EL (cell line): ENCODE data around the gene GAS5.
"Not testable (repeated sequence)": the region's sequence is repeated elsewhere in the genome, so short reads cannot be mapped to it uniquely, and the experiment has no call there.

Experiments
- DNase-seq: peaks from one replicate; pipeline ENCODE4 v3.0.0-alpha.2; 2016

The GAS5 gene

GRCh38 chr1:173867753-173868265 lies at the start of gene GAS5:
TSS of gene GAS5 (minus strand) at chr1:173867989.
- DNase-seq = peak; percentile 100

GRCh38 chr1:173917149-173917548 lies 49.4 kb upstream of the GAS5 start, which contains the start of gene SERPINC1:
TSS of gene SERPINC1 (minus strand) at chr1:173917327. CDS start at chr1:173917259, 68 bp downstream.
- DNase-seq = no peak

GRCh38 chr1:173916667-173917066 lies 48.9 kb upstream of the GAS5 start:
- DNase-seq = no peak

GRCh38 chr1:173915596-173915995 lies 47.8 kb upstream of the GAS5 start:
- DNase-seq = no peak

GRCh38 chr1:173914366-173914871 lies 46.6 kb upstream of the GAS5 start:
- DNase-seq = peak; percentile 21

GRCh38 chr1:173913111-173913510 lies 45.3 kb upstream of the GAS5 start:
- no peak for DNase-seq

- no peak for DNase-seq
These were observed 36.2 kb upstream of the GAS5 start for GRCh38 chr1:173903827-173904531.

GRCh38 chr1:173900992-173901391 lies 33.2 kb upstream of the GAS5 start:
- DNase-seq = no peak

GRCh38 chr1:173900427-173900826 lies 32.6 kb upstream of the GAS5 start:
- DNase-seq = no peak

GRCh38 chr1:173894189-173894588 lies 26.4 kb upstream of the GAS5 start:
- DNase-seq = no peak

- no peak for DNase-seq
These were observed 25.8 kb upstream of the GAS5 start for GRCh38 chr1:173893611-173894010.

- DNase-seq = no peak
These were observed 22.1 kb upstream of the GAS5 start for GRCh38 chr1:173889885-173890284.

- DNase-seq = no peak
These were observed 21.0 kb upstream of the GAS5 start for GRCh38 chr1:173888749-173889148.

- no peak for DNase-seq
These were observed 19.8 kb upstream of the GAS5 start for GRCh38 chr1:173887627-173888026.

GRCh38 chr1:173886746-173887611 lies 19.2 kb upstream of the GAS5 start:
- no peak for DNase-seq

GRCh38 chr1:173884701-173885100 lies 16.9 kb upstream of the GAS5 start:
- no peak for DNase-seq

GRCh38 chr1:173881117-173881516 lies 13.3 kb upstream of the GAS5 start:
- not testable (repeated sequence) for DNase-seq

GRCh38 chr1:173878251-173878650 lies 10.5 kb upstream of the GAS5 start:
- no peak for DNase-seq

GRCh38 chr1:173876732-173877131 lies 8.9 kb upstream of the GAS5 start:
- no peak for DNase-seq

GRCh38 chr1:173871500-173871899 lies 3.7 kb upstream of the GAS5 start:
- DNase-seq = no peak

GRCh38 chr1:173871091-173871490 lies 3.3 kb upstream of the GAS5 start:
- no peak for DNase-seq

- DNase-seq = no peak
These were observed 2.7 kb upstream of the GAS5 start for GRCh38 chr1:173870252-173871075.

- no peak for DNase-seq
These were observed 1.2 kb upstream of the GAS5 start for GRCh38 chr1:173869021-173869359.
